IMR-90 (cell line): Measurements from ENCODE around the gene ACOX3. TPM values are rescaled to one million over a fixed set of nuclear protein-coding genes. Genes with fewer than 3 reads are reported as not detected.
A peak's percentile ranks its signal among the peaks of the same experiment; 100 is the strongest.

Experiments used
- ATAC-seq: fragments of 200-7000 bp; cut with Tn5 transposase; 2 replicates; pipeline ENCODE4 v1.9.1; 2020; ENCODE audit warnings: low read depth, mild to moderate bottlenecking, moderate library complexity
- BruUV-seq: library from RNA; stranded (reverse); fragments of 400-500 nt; replicated peaks from 2 replicates; lab custom pipeline; 2021; lab: Mats Ljungman, UMichigan
- CTCF ChIA-PET: fragments of 300-600 bp; formaldehyde crosslinking; extraction: SDS; loops from one replicate; lab custom pipeline; 2021; ENCODE audit warnings: antibody characterized with exemption; lab: Yijun Ruan, JAX
- POLR2A ChIA-PET: fragments of 300-600 bp; sonication (Branson Sonifier 250); formaldehyde crosslinking; loops from one replicate; lab custom pipeline; 2022; ENCODE audit warnings: antibody characterized with exemption; ENCODE audit not compliant: unreplicated experiment; lab: Charles Lee
- DNase-seq: peaks from one replicate; pipeline ENCODE4 v3.0.0; 2013
- H2AFZ ChIP-seq: replicated peaks from 2 replicates; pipeline ENCODE3; 2013; ENCODE audit warnings: low read length, mild to moderate bottlenecking; ENCODE audit not compliant: poor library complexity
- H2AK5ac ChIP-seq: 2 replicates; pipeline ENCODE4 v1.6.1; 2013; ENCODE audit warnings: low read depth, low read length, inconsistent platforms
- H2AK9ac ChIP-seq: replicated peaks from 2 replicates; pipeline ENCODE3; 2013; ENCODE audit warnings: mild to moderate bottlenecking, low read depth, low read length, moderate library complexity; ENCODE audit not compliant: poor library complexity
- H2BK120ac ChIP-seq: 2 replicates; pipeline ENCODE4 v1.6.1; 2013; ENCODE audit warnings: low read depth, low read length, inconsistent platforms
- H2BK15ac ChIP-seq: 3 replicates; pipeline ENCODE4 v1.6.1; 2013; ENCODE audit warnings: low read depth, low read length, inconsistent platforms
- H2BK20ac ChIP-seq: 2 replicates; pipeline ENCODE4 v1.6.1; 2013; ENCODE audit warnings: low read depth, mild to moderate bottlenecking, inconsistent platforms, low read length, moderate library complexity
- H2BK5ac ChIP-seq: 2 replicates; pipeline ENCODE4 v1.6.1; 2013; ENCODE audit warnings: mild to moderate bottlenecking, low read depth, low read length, inconsistent platforms; ENCODE audit not compliant: poor library complexity, severe bottlenecking
- H3K14ac ChIP-seq: replicated peaks from 2 replicates; pipeline ENCODE4 v1.6.1; 2013; ENCODE audit warnings: low read depth, low read length, inconsistent platforms
- H3K18ac ChIP-seq: 2 replicates; pipeline ENCODE4 v1.6.1; 2013; ENCODE audit warnings: low read depth, low read length, control low read depth
- H3K23ac ChIP-seq: 2 replicates; pipeline ENCODE4 v1.6.1; 2013; ENCODE audit warnings: low read depth, low read length, inconsistent platforms
- H3K27ac ChIP-seq: 2 replicates; pipeline ENCODE4 v1.5.1; 2013; ENCODE audit warnings: mild to moderate bottlenecking, control low read depth, low read length; ENCODE audit not compliant: insufficient read depth
- H3K27me3 ChIP-seq: 2 replicates; pipeline ENCODE4 v1.6.1; 2013; ENCODE audit warnings: low read length; ENCODE audit not compliant: control insufficient read depth, insufficient read depth
- H3K36me3 ChIP-seq: 2 replicates; pipeline ENCODE4 v1.6.1; 2013; ENCODE audit warnings: low read length, mixed read lengths; ENCODE audit not compliant: control insufficient read depth, insufficient read depth
- H3K4ac ChIP-seq: 2 replicates; pipeline ENCODE4 v1.6.1; 2013; ENCODE audit warnings: low read depth, low read length, inconsistent platforms
- H3K4me1 ChIP-seq: 2 replicates; pipeline ENCODE4 v1.6.1; 2013; ENCODE audit warnings: low read length, mixed read lengths; ENCODE audit not compliant: control insufficient read depth, insufficient read depth
- H3K4me2 ChIP-seq: 2 replicates; pipeline ENCODE4 v1.6.1; 2013; ENCODE audit warnings: low read depth, mild to moderate bottlenecking, control low read depth, low read length, moderate library complexity
- H3K4me3 ChIP-seq: 2 replicates; pipeline ENCODE4 v1.5.1; 2013; ENCODE audit warnings: low read depth, mild to moderate bottlenecking, control low read depth, low read length, moderate library complexity; ENCODE audit not compliant: insufficient read depth
- H3K56ac ChIP-seq: 2 replicates; pipeline ENCODE4 v1.6.1; 2013; ENCODE audit warnings: low read length, inconsistent platforms; ENCODE audit not compliant: insufficient read depth; ENCODE audit errors: extremely low read depth
- H3K79me1 ChIP-seq, 2 experiments: 2 replicates each; pipeline ENCODE4 v1.6.1; 2013; ENCODE audit warnings: low read length in 2 of 2, inconsistent platforms in 1 of 2, low read depth in 1 of 2
- H3K9ac ChIP-seq: 2 replicates; pipeline ENCODE4 v1.6.1; 2013; ENCODE audit warnings: low read depth, low read length, control low read depth
- H3K9me1 ChIP-seq: 2 replicates; pipeline ENCODE4 v1.6.1; 2013; ENCODE audit warnings: low read length, inconsistent platforms; ENCODE audit not compliant: insufficient read depth
- H3K9me3 ChIP-seq: 2 replicates; pipeline ENCODE4 v1.6.1; 2013; ENCODE audit warnings: low read length; ENCODE audit not compliant: control insufficient read depth, insufficient read depth
- H4K20me1 ChIP-seq: 2 replicates; pipeline ENCODE4 v1.6.1; 2013; ENCODE audit warnings: low read length, inconsistent platforms; ENCODE audit not compliant: insufficient read depth
- H4K5ac ChIP-seq: 2 replicates; pipeline ENCODE4 v1.6.1; 2013; ENCODE audit warnings: mild to moderate bottlenecking, low read depth, low read length, control low read depth
- H4K8ac ChIP-seq, 2 experiments: 2 replicates each; pipeline ENCODE4 v1.6.1; 2013; ENCODE audit warnings: low read depth in 2 of 2, low read length in 2 of 2, control low read depth in 1 of 2, inconsistent platforms in 1 of 2
- H4K91ac ChIP-seq: 2 replicates; pipeline ENCODE4 v1.6.1; 2013; ENCODE audit warnings: low read depth, low read length, inconsistent platforms; ENCODE audit not compliant: insufficient read depth
- BHLHE40 ChIP-seq: fragments of 150-350 bp; IDR thresholded peaks from 2 replicates; pipeline ENCODE4 v1.6.1; 2016; ENCODE audit warnings: mild to moderate bottlenecking, low read depth, low read length
- CEBPB ChIP-seq: IDR thresholded peaks from 2 replicates; pipeline ENCODE4 v1.6.1; 2012; ENCODE audit warnings: low read depth, low read length, improper control_type of control experiment
- CHD1 ChIP-seq: IDR thresholded peaks from 2 replicates; pipeline ENCODE4 v1.6.1; 2012; ENCODE audit warnings: low read depth, low read length, improper control_type of control experiment
- ELK1 ChIP-seq: fragments of 150-350 bp; IDR thresholded peaks from 2 replicates; pipeline ENCODE4 v1.6.1; 2016; ENCODE audit warnings: low read depth, mild to moderate bottlenecking, low read length, moderate library complexity, borderline replicate concordance
- FOS ChIP-seq: fragments of 150-350 bp; IDR thresholded peaks from 2 replicates; pipeline ENCODE4 v1.6.1; 2016; ENCODE audit warnings: low read depth, low read length
- MAFK ChIP-seq: IDR thresholded peaks from 2 replicates; pipeline ENCODE4 v1.6.1; 2012; ENCODE audit warnings: low read depth, low read length, improper control_type of control experiment
- MAZ ChIP-seq: IDR thresholded peaks from 2 replicates; pipeline ENCODE4 v1.6.1; 2012; ENCODE audit warnings: low read depth, mild to moderate bottlenecking, low read length, improper control_type of control experiment, moderate library complexity, borderline replicate concordance
- MXI1 ChIP-seq: IDR thresholded peaks from 2 replicates; pipeline ENCODE4 v1.6.1; 2012; ENCODE audit warnings: low read depth, mild to moderate bottlenecking, low read length, moderate library complexity, borderline replicate concordance
- NFE2L2 ChIP-seq: fragments of 150-350 bp; IDR thresholded peaks from 2 replicates; pipeline ENCODE4 v1.6.1; 2016; ENCODE audit warnings: low read depth, mild to moderate bottlenecking, low read length
- POLR2A ChIP-seq: IDR thresholded peaks from 2 replicates; pipeline ENCODE4 v1.6.1; 2012; ENCODE audit warnings: mild to moderate bottlenecking, low read depth, low read length
- RAD21 ChIP-seq: IDR thresholded peaks from 2 replicates; pipeline ENCODE4 v1.6.1; 2012; ENCODE audit warnings: low read length, improper control_type of control experiment
- RCOR1 ChIP-seq: IDR thresholded peaks from 2 replicates; pipeline ENCODE4 v1.6.1; 2012; ENCODE audit warnings: mild to moderate bottlenecking, low read length, improper control_type of control experiment; ENCODE audit not compliant: insufficient replicate concordance
- RFX5 ChIP-seq: IDR thresholded peaks from 2 replicates; pipeline ENCODE4 v1.8.0; 2012; ENCODE audit warnings: low read depth, mild to moderate bottlenecking, low read length, moderate library complexity
- SMC3 ChIP-seq: fragments of 150-350 bp; IDR thresholded peaks from 2 replicates; pipeline ENCODE4 v1.6.1; 2016; ENCODE audit warnings: low read depth, mild to moderate bottlenecking, antibody characterized with exemption, low read length, moderate library complexity
- USF2 ChIP-seq: fragments of 150-350 bp; IDR thresholded peaks from 2 replicates; pipeline ENCODE4 v1.6.1; 2017; ENCODE audit warnings: mild to moderate bottlenecking, antibody characterized with exemption, low read length, low read depth
- WGBS, 2 experiments: methylation state at CpG; one replicate each; pipeline versions ENCODE4 v1.1.5 to v1.1.7; 2013; ENCODE audit warnings: missing lambda C conversion rate in 2 of 2; ENCODE audit not compliant: insufficient read length in 1 of 2; ENCODE audit errors: extremely low coverage in 2 of 2; 5-methylcytosine and 5-hydroxymethylcytosine counted together
- dilution Hi-C: fragments of 300-500 bp; cut with HindIII; formaldehyde crosslinking; loops from one replicate; pipeline ENCODE4 v1.14.3; 2018; ENCODE audit warnings: low sequenced_read_pairs; ENCODE audit not compliant: unreplicated experiment
- in situ Hi-C: fragments of 300-500 bp; cut with MboI; formaldehyde crosslinking; loops from 3 replicates; pipeline ENCODE4 v1.14.3; 2019; ENCODE audit warnings: low sequenced_read_pairs, inconsistent platforms, mixed read lengths
- intact Hi-C: fragments of 100-400 bp; cut with micrococcal nuclease; formaldehyde crosslinking; loops from 2 replicates; pipeline ENCODE4 v1.10.0; 2022
- polyA plus RNA-seq, 3 experiments: library from polyadenylated mRNA; depleted of rRNA; stranded (reverse); fragments of >200 nt; gene quantifications; 2 replicates each; pipeline ENCODE4 v1.2.3, GENCODE V29; 2012; ENCODE audit warnings: low replicate concordance in 1 of 3
- total RNA-seq: library from RNA; depleted of rRNA; stranded (reverse); fragments of >200 nt; gene quantifications from 2 replicates; pipeline ENCODE4 v1.2.3, GENCODE V29; 2012
- TF ChIP-seq, protein P1 (sequence below): conservative IDR thresholded peaks from 2 replicates; pipeline ENCODE4 v1.5.1; 2012; ENCODE audit warnings: mild to moderate bottlenecking, low read depth, low read length, improper control_type of control experiment

Gene ACOX3
- total and polyA plus RNA-seq, 2 of the 4 experiments (the other 2 are of a cell fraction): 15.2 to 25.8 TPM

GRCh38 chr4:8439168-8439567 lies 1.4 kb downstream of the ACOX3 start:
- dilution Hi-C loops: no loop called here

More at GRCh38 chr4:8439168-8439567, 1.4 kb downstream of the ACOX3 start:
- Histone ChIP-seq H3K79me1 (peaks cover 30 to 70% of the 10 kb centered on the region in 2 experiments), H3K36me3 (no peaks in the 10 kb centered on the region), H3K9me3 (no peaks in the 10 kb centered on the region), H3K23ac (no peak overlapping the region), H3K4me2 (peak overlapping the region; percentile 15; the same call in 1 of the 2 replicates), H3K4me1 (peaks cover 12% of the 10 kb centered on the region), H4K91ac (no peak overlapping the region), H3K18ac (no peak overlapping the region), H2BK5ac (no peak overlapping the region), H3K9me1 (peaks cover 9% of the 10 kb centered on the region; the same call in 1 of the 2 replicates), H3K27ac (no peak overlapping the region), H3K9ac (no peak overlapping the region), H3K27me3 (no peaks in the 10 kb centered on the region), H2BK15ac (no peak overlapping the region), H3K56ac (no peak overlapping the region), H4K5ac (no peak overlapping the region), H4K8ac (no peak overlapping the region), H3K14ac (no peak overlapping the region), H2AFZ (no peak overlapping the region), H2AK9ac (no peak overlapping the region), H4K20me1 (peaks cover 12% of the 10 kb centered on the region; the same call in 1 of the 2 replicates), H3K4ac (no peak overlapping the region), H2BK120ac (no peak overlapping the region), H2AK5ac (no peak overlapping the region), H2BK20ac (no peak overlapping the region), H3K4me3 (no peak overlapping the region)
- ATAC-seq (peak; percentile 5), DNase-seq (peak; percentile 61)
- TF ChIP-seq USF2 (no peak), RFX5 (no peak), SMC3 (no peak), MAZ (no peak), MAFK (no peak), RAD21 (no peak), CHD1 (no peak), NFE2L2 (no peak), POLR2A (no peak), BHLHE40 (no peak), RCOR1 (no peak), FOS (no peak), ELK1 (no peak), MXI1 (no peak), CEBPB (no peak)
- TF ChIP-seq, protein P1, sequence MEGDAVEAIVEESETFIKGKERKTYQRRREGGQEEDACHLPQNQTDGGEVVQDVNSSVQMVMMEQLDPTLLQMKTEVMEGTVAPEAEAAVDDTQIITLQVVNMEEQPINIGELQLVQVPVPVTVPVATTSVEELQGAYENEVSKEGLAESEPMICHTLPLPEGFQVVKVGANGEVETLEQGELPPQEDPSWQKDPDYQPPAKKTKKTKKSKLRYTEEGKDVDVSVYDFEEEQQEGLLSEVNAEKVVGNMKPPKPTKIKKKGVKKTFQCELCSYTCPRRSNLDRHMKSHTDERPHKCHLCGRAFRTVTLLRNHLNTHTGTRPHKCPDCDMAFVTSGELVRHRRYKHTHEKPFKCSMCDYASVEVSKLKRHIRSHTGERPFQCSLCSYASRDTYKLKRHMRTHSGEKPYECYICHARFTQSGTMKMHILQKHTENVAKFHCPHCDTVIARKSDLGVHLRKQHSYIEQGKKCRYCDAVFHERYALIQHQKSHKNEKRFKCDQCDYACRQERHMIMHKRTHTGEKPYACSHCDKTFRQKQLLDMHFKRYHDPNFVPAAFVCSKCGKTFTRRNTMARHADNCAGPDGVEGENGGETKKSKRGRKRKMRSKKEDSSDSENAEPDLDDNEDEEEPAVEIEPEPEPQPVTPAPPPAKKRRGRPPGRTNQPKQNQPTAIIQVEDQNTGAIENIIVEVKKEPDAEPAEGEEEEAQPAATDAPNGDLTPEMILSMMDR: no peak
- ChIA-PET POLR2A (no interaction called here), CTCF (interaction anchor here (0.6 to 1.5 kb wide), 2 partner anchors 11 to 252 kb away, joined by 4 to 7 read pairs; no protein-coding TSS in a partner anchor)
- WGBS, 2 experiments: no CpG with 5 or more reads among the region's 3 CpGs
- in situ Hi-C loops (loop anchor here (25.0 kb wide), 1 partner anchor 1648 kb away; no protein-coding TSS in a partner anchor), intact Hi-C loops (no loop called here)
- BruUV-seq: no TSS peak
